ENCODE measurements around the gene NAA50. TPM values are rescaled to one million over a fixed set of nuclear protein-coding genes. Genes with fewer than 3 reads are reported as not detected.

Gene NAA50
- polyA plus RNA-seq, 3 donors from 2014 or later = 58.0 to 80.1 (median 65.2) TPM

- Mint-ChIP-seq H3K9me3 (no peaks in the 10 kb centered on the region), H3K27ac (peak overlapping the region; percentile 95 to 100 (median 100)), H3K4me1 (peaks cover 28 to 33% of the 10 kb centered on the region in 2 donors), H3K36me3 (peaks cover 0 to 2% (median 0%) of the 10 kb centered on the region in 3 donors), H3K4me3 (peak overlapping the region; percentile 97 to 100 (median 100)), H3K27me3 (ENCODE audit: low read depth in 3 of 3) (peaks cover 0 to 4% (median 4%) of the 10 kb centered on the region in 3 donors)
- no peak for DNase-seq
Observed at GRCh38 chr3:113695431-113695785, 50.6 kb downstream of the NAA50 start.

DNA sequence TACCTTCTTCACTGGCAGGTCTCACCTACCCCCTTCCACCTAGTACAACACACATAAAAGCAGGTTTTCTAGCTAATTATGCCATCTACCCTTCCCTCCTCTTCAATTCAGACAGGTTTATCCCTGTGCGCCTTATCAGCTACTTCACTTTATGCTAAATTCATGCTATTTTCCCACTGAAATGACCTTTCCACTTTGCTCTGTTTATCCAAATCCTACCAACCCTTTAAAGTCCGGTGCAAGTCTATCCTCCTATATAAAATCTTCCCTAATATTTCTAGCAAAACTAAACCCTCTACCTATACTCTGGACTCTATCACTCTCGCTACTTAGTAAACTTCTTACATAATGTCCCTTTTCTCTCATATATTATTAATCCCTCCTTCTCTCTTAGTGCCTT lies 55.6 kb downstream of the NAA50 start:
- H3K4me3 Mint-ChIP-seq = no peak overlapping the region
- DNase-seq = no peak
- peaks cover 29 to 50% of the 10 kb centered on the region in 2 donors for H3K4me1 Mint-ChIP-seq
- peaks cover 0 to 1% (median under 1%) of the 10 kb centered on the region in 3 donors for H3K27me3 Mint-ChIP-seq (ENCODE audit: low read depth in 3 of 3)
- peaks cover 5 to 14% (median 11%) of the 10 kb centered on the region in 3 donors for H3K36me3 Mint-ChIP-seq
- peaks cover 0 to 1% (median 0%) of the 10 kb centered on the region in 6 donors for H3K9me3 Mint-ChIP-seq
- H3K27ac Mint-ChIP-seq = no peak overlapping the region

DNA sequence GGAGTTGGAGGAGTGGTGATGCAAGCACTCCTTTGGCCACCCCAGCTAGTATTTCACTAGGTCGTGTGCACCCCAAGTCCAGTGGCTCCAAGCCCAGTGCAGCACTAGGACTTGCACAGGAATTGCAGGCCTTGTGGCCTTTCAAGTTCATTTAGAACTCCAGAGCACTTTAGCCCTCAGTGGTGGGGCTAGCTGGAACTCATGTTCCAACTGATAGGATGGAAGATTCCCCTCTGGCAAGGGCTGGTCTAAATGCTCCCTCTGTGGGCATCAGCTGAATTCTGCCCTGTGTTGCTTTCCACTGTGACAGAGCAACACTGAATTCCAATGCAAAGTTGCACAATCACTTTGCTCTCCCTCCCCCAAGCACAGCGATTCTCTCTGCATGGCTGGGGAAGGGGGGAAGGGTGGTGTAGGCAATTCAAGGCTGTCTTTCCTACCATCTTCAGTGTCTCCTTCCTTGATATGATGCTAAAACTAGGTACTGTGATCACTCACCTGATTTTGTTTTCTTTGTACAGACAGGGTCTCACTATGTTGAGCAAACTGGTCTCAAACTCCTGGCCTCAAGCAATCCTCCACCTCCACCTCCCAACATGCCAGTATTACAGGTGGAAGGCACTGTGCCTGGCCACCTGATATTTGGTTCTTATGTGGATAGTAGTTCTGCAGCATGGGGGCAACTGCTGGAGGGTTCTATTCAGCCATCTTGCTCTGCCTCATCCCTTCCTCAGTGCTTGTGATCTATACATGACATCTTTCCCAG lies 59.9 kb downstream of the NAA50 start:
- DNase-seq = no peak
- no peak overlapping the region for H3K27ac Mint-ChIP-seq
- H3K4me3 Mint-ChIP-seq = no peak overlapping the region
- peaks cover 2 to 21% (median 9%) of the 10 kb centered on the region in 6 donors for H3K9me3 Mint-ChIP-seq
- peaks cover 0 to 1% (median 0%) of the 10 kb centered on the region in 3 donors for H3K27me3 Mint-ChIP-seq (ENCODE audit: low read depth in 3 of 3)
- peaks cover 26 to 30% (median 27%) of the 10 kb centered on the region in 3 donors for H3K36me3 Mint-ChIP-seq
- H3K4me1 Mint-ChIP-seq = peaks cover 9 to 34% of the 10 kb centered on the region in 2 donors

DNA sequence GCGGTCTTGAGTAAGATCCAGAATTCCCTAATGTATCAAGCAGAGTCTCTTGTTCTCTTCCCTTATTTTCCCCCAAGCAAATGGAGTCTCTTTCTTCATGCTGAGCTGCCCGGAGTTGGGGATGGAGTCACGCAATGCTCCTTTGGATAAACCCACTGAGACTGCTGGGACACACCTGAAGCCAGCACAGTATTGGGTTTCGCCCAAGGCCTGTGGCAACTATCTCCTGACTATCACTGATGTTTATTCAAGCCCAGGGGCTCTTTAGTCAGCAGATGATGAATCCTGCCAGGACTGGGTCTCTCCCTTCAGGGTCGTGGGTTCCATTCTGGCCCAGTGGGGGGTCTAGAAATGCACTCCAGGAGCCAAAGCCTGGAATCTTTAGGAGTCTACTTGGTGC lies 60.9 kb downstream of the NAA50 start:
- Mint-ChIP-seq H3K4me3 (no peak overlapping the region), H3K9me3 (peaks cover 2 to 21% (median 9%) of the 10 kb centered on the region in 6 donors), H3K27ac (no peak overlapping the region), H3K27me3 (ENCODE audit: low read depth in 3 of 3) (peaks cover 0 to 1% (median 0%) of the 10 kb centered on the region in 3 donors), H3K36me3 (peaks cover 26 to 30% (median 27%) of the 10 kb centered on the region in 3 donors), H3K4me1 (peaks cover 9 to 37% of the 10 kb centered on the region in 2 donors)
- no peak for DNase-seq

DNA sequence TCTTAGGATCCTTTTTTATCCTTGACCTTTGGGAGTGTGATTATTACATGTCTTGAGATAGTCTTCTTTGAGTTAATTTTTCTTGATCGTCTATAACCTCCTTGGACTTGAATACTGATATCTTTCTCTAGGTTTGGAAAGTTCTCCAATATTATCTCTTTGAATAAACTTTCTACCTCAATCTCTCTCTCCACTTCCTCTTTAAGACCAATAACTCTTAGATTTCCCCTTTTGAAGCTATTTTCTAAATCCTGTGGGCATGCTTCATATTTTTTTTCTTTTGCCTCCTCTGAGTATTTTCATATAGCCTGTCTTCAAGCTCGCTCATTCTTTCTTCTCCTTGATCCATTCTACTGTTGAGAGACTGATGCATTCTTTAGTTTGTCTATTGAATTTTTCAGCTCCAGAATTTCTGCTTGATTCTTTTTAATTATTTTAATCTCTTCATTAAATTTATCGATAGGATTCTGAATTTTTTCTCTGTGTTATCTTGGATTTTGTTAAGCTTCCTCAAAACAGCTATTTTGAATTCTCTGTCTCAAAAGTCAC lies 61.7 kb downstream of the NAA50 start:
- peaks cover 26 to 30% (median 27%) of the 10 kb centered on the region in 3 donors for H3K36me3 Mint-ChIP-seq
- H3K27me3 Mint-ChIP-seq (ENCODE audit: low read depth in 3 of 3) = peaks cover 0 to 1% (median 0%) of the 10 kb centered on the region in 3 donors
- H3K4me1 Mint-ChIP-seq = peaks cover 11 to 44% of the 10 kb centered on the region in 2 donors
- no peak overlapping the region for H3K4me3 Mint-ChIP-seq
- no peak overlapping the region for H3K27ac Mint-ChIP-seq
- peaks cover 2 to 21% (median 9%) of the 10 kb centered on the region in 6 donors for H3K9me3 Mint-ChIP-seq
- no peak for DNase-seq

GRCh38 chr3:113678773-113679172 lies 67.3 kb downstream of the NAA50 start:
- Mint-ChIP-seq H3K9me3 (peaks cover 0 to 3% (median 0%) of the 10 kb centered on the region in 6 donors), H3K4me3 (no peak overlapping the region), H3K36me3 (peaks cover 11 to 14% (median 12%) of the 10 kb centered on the region in 3 donors), H3K27ac (peak overlapping the region in 1 of 6 donors; percentile 34), H3K4me1 (peaks cover 6 to 29% of the 10 kb centered on the region in 2 donors), H3K27me3 (ENCODE audit: low read depth in 3 of 3) (peaks cover 0 to 1% (median 0%) of the 10 kb centered on the region in 3 donors)
- no peak for DNase-seq

DNA sequence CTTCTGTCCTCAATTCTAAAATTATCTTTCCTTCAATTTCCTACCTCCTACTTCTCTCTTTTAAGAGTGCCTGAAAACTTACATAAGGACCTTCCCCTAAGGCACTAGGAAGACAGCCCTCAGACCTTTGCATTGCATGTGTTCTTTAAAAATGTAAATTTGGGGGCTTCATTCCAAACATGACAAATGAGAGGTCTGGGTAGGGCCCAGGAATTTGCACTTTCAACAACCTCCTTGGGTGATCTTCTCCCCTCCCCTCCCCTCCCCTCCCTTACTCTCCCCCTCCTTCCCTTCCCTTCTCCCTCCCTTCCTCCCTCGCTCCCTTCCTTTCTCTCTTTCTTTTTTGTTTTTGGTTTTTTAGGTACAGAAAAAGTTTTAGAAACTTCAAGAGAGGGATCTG lies 68.3 kb downstream of the NAA50 start:
- peaks cover 10 to 13% (median 12%) of the 10 kb centered on the region in 3 donors for H3K36me3 Mint-ChIP-seq
- H3K4me1 Mint-ChIP-seq = peaks cover 6 to 26% of the 10 kb centered on the region in 2 donors
- no peak for DNase-seq
- H3K4me3 Mint-ChIP-seq = no peak overlapping the region
- peaks cover 0 to 1% (median 0%) of the 10 kb centered on the region in 3 donors for H3K27me3 Mint-ChIP-seq (ENCODE audit: low read depth in 3 of 3)
- H3K27ac Mint-ChIP-seq = no peak overlapping the region
- H3K9me3 Mint-ChIP-seq = no peaks in the 10 kb centered on the region

GRCh38 chr3:113676261-113676660 lies 69.8 kb downstream of the NAA50 start:
- peaks cover 6 to 21% of the 10 kb centered on the region in 2 donors for H3K4me1 Mint-ChIP-seq
- H3K4me3 Mint-ChIP-seq = no peak overlapping the region
- no peaks in the 10 kb centered on the region for H3K27me3 Mint-ChIP-seq (ENCODE audit: low read depth in 3 of 3)
- DNase-seq = no peak
- peaks cover 10 to 14% (median 11%) of the 10 kb centered on the region in 3 donors for H3K36me3 Mint-ChIP-seq
- no peaks in the 10 kb centered on the region for H3K9me3 Mint-ChIP-seq
- peak overlapping the region in 1 of 6 donors; percentile 55 for H3K27ac Mint-ChIP-seq

GRCh38 chr3:113673593-113673992 lies 72.5 kb downstream of the NAA50 start:
- peaks cover 14 to 32% (median 19%) of the 10 kb centered on the region in 3 donors for H3K36me3 Mint-ChIP-seq
- H3K27ac Mint-ChIP-seq = no peak overlapping the region
- H3K9me3 Mint-ChIP-seq = no peaks in the 10 kb centered on the region
- H3K4me3 Mint-ChIP-seq = no peak overlapping the region
- H3K27me3 Mint-ChIP-seq (ENCODE audit: low read depth in 3 of 3) = peaks cover 0 to 2% (median 0%) of the 10 kb centered on the region in 3 donors
- peaks cover 4 to 16% of the 10 kb centered on the region in 2 donors for H3K4me1 Mint-ChIP-seq
- DNase-seq = no peak

GRCh38 chr3:113668015-113668414 lies 78.0 kb downstream of the NAA50 start:
- H3K27ac Mint-ChIP-seq = peak overlapping the region in 1 of 6 donors; percentile 67
- H3K27me3 Mint-ChIP-seq (ENCODE audit: low read depth in 3 of 3) = peaks cover 0 to 3% (median 2%) of the 10 kb centered on the region in 3 donors
- peaks cover 19 to 48% of the 10 kb centered on the region in 2 donors for H3K4me1 Mint-ChIP-seq
- H3K4me3 Mint-ChIP-seq = no peak overlapping the region
- peaks cover 30 to 38% (median 30%) of the 10 kb centered on the region in 3 donors for H3K36me3 Mint-ChIP-seq
- H3K9me3 Mint-ChIP-seq = no peaks in the 10 kb centered on the region
- no peak for DNase-seq

Other genes with a start within 250 kb of the NAA50 start
- 1 to 10 TPM in 2 of 3 donors, not detected in 1; 3.7 to 4.7 TPM for gene SPICE1, start 231.1 kb downstream of the NAA50 start, polyA plus RNA-seq
- gene SIDT1, start 213.7 kb downstream of the NAA50 start, polyA plus RNA-seq = 10 to 100 TPM in 2 of 3 donors, 1 to 10 TPM in 1; 9.5 to 33.2 (median 11.8) TPM
- gene USF3, start 49.6 kb downstream of the NAA50 start, polyA plus RNA-seq = 1 to 10 TPM; 2.1 to 7.3 (median 2.6) TPM
- gene ATP6V1A, start 786 bp upstream of the NAA50 start, polyA plus RNA-seq = 10 to 100 TPM; 46.0 to 51.1 (median 46.1) TPM
- gene GRAMD1C, start 92.5 kb upstream of the NAA50 start, polyA plus RNA-seq = under 1 TPM; 0.45 to 0.93 (median 0.71) TPM
- gene ZDHHC23, start 201.8 kb upstream of the NAA50 start, polyA plus RNA-seq = under 1 TPM; 0.08 to 0.63 (median 0.57) TPM